HCT116 (cell line): Measurements from ENCODE around the gene EEF1A2. TPM values are rescaled to one million over a fixed set of nuclear protein-coding genes. Genes with fewer than 3 reads are reported as not detected.

ENCODE experiments used
- ATAC-seq: fragments of 200-7000 bp; cut with Tn5 transposase; 2 replicates; pipeline ENCODE4 v1.9.1; 2020; ENCODE audit warnings: mild to moderate bottlenecking, moderate library complexity
- BruUV-seq: library from RNA; stranded (reverse); fragments of 400-500 nt; replicated peaks from 2 replicates; lab custom pipeline; 2021; lab: Mats Ljungman, UMichigan
- CTCF ChIA-PET: fragments of 300-600 bp; sonication (Branson Sonifier 250); formaldehyde crosslinking; loops from one replicate; lab custom pipeline; 2021; ENCODE audit warnings: antibody characterized with exemption; lab: Charles Lee
- POLR2A ChIA-PET: fragments of 300-600, 350-600 bp; sonication (Branson Sonifier 250); formaldehyde crosslinking; loops from one replicate; lab custom pipeline; 2021; ENCODE audit warnings: antibody characterized with exemption; lab: Charles Lee
- RAD21 ChIA-PET, 2 experiments: fragments of 300-600 bp; sonication (Branson Sonifier 250); formaldehyde crosslinking; loops; one replicate each; lab custom pipeline; 2023; ENCODE audit warnings: low total read pairs in 2 of 2; ENCODE audit not compliant: uncharacterized antibody in 2 of 2, unreplicated experiment in 2 of 2, low non-redundant PET in 1 of 2; lab: Charles Lee
- DNase-seq: peaks from one replicate; pipeline ENCODE4 v3.0.0-alpha.2; 2010; ENCODE audit warnings: low read depth, low spot score
- H2AFZ ChIP-seq: fragments of 200-600 bp; shearing (Covaris generic), sonication (generic); 2 replicates; pipeline ENCODE4 v1.6.1; 2017; ENCODE audit warnings: low read depth, mixed run types, mixed read lengths, antibody characterized with exemption, low read length; ENCODE audit not compliant: poor library complexity, severe bottlenecking
- H3K27ac ChIP-seq: 2 replicates; pipeline ENCODE4 v1.5.1; 2012; ENCODE audit warnings: low read depth, low read length
- H3K27me3 ChIP-seq: fragments of 200-600 bp; sonication (generic); 2 replicates; pipeline ENCODE4 v1.6.1; 2016; ENCODE audit warnings: mixed run types, low read length, mixed read lengths; ENCODE audit not compliant: insufficient read depth
- H3K36me3 ChIP-seq, 2 experiments: fragments of 200-500 bp in 1 of 2; fragments of 200-600 bp in 1 of 2; sonication (Bioruptor generic) in 1 of 2; sonication (generic) in 1 of 2; 2 replicates each; pipeline versions ENCODE4 v1.5.1 to v1.6.1; 2014 to 2016; ENCODE audit warnings: low read length in 2 of 2, inconsistent platforms in 1 of 2, mixed read lengths in 1 of 2, mixed run types in 1 of 2; ENCODE audit not compliant: insufficient read depth in 2 of 2, control insufficient read depth in 1 of 2
- H3K4me1 ChIP-seq, 2 experiments: fragments of 200-600 bp in 1 of 2; sonication (generic) in 1 of 2; 2 replicates each; pipeline versions ENCODE4 v1.5.1 to v1.6.1; 2012 to 2017; ENCODE audit warnings: low read length in 2 of 2, inconsistent platforms in 1 of 2, mild to moderate bottlenecking in 1 of 2, mixed read lengths in 1 of 2, mixed run types in 1 of 2, moderate library complexity in 1 of 2; ENCODE audit not compliant: insufficient read depth in 2 of 2, control insufficient read depth in 1 of 2
- H3K4me2 ChIP-seq: fragments of 200-600 bp; sonication (generic); 2 replicates; pipeline ENCODE4 v1.6.1; 2017; ENCODE audit warnings: mixed run types, low read length, mixed read lengths
- H3K4me3 ChIP-seq, 2 experiments: fragments of 200-600 bp in 1 of 2; sonication (generic) in 1 of 2; replicated peaks in 1 of 2; 2 replicates each; pipeline ENCODE4 v1.5.1; 2011 to 2016; ENCODE audit warnings: low read length in 2 of 2, control low read depth in 1 of 2, low read depth in 1 of 2, mild to moderate bottlenecking in 1 of 2, mixed read lengths in 1 of 2, mixed run types in 1 of 2
- H3K79me2 ChIP-seq: fragments of 200-600 bp; sonication (generic); 2 replicates; pipeline ENCODE4 v1.6.1; 2017; ENCODE audit warnings: mild to moderate bottlenecking, mixed run types, low read length, moderate library complexity, mixed read lengths; ENCODE audit not compliant: insufficient read depth
- H3K9ac ChIP-seq: fragments of 200-600 bp; sonication (generic); 2 replicates; pipeline ENCODE4 v1.6.1; 2016; ENCODE audit warnings: low read length, mixed read lengths
- H3K9me2 ChIP-seq: fragments of 200-600 bp; sonication (generic), shearing (Covaris generic); 2 replicates; pipeline ENCODE4 v1.6.1; 2017; ENCODE audit warnings: mixed run types, mild to moderate bottlenecking, moderate library complexity; ENCODE audit not compliant: insufficient read depth
- H3K9me3 ChIP-seq, 2 experiments: fragments of 200-500 bp in 1 of 2; fragments of 200-600 bp in 1 of 2; sonication (Bioruptor generic) in 1 of 2; sonication (generic) in 1 of 2; 2 replicates each; pipeline ENCODE4 v1.6.1; 2014 to 2017; ENCODE audit warnings: low read length in 2 of 2, mixed read lengths in 2 of 2, inconsistent platforms in 1 of 2, low read depth in 1 of 2, mild to moderate bottlenecking in 1 of 2, mixed run types in 1 of 2, moderate library complexity in 1 of 2; ENCODE audit not compliant: control insufficient read depth in 1 of 2, insufficient read depth in 1 of 2
- H4K20me1 ChIP-seq: fragments of 200-600 bp; sonication (generic), shearing (Covaris generic); 2 replicates; pipeline ENCODE4 v1.6.1; 2017; ENCODE audit warnings: mixed run types, mild to moderate bottlenecking, moderate library complexity; ENCODE audit not compliant: insufficient read depth
- EGR1 ChIP-seq: IDR thresholded peaks from 2 replicates; pipeline ENCODE4 v1.6.1; 2012; ENCODE audit warnings: low read depth
- EZH2phosphoT487 ChIP-seq: fragments of 200-600 bp; IDR thresholded peaks from 2 replicates; pipeline ENCODE4 v1.6.1; 2018; ENCODE audit warnings: antibody characterized with exemption, borderline replicate concordance
- POLR2AphosphoS5 ChIP-seq: IDR thresholded peaks from 2 replicates; pipeline ENCODE4 v1.6.1; 2011; ENCODE audit warnings: mild to moderate bottlenecking, low read depth, low read length, moderate library complexity
- SIN3A ChIP-seq: IDR thresholded peaks from 2 replicates; pipeline ENCODE4 v1.6.1; 2012; ENCODE audit warnings: low read depth
- TCF7L2 ChIP-seq: IDR thresholded peaks from 2 replicates; pipeline ENCODE4 v1.7.0; 2011; ENCODE audit warnings: borderline replicate concordance, inconsistent platforms; ENCODE audit not compliant: insufficient read depth, insufficient read length; ENCODE audit errors: extremely low read depth
- YY1 ChIP-seq: IDR thresholded peaks from 2 replicates; pipeline ENCODE4 v1.6.1; 2011; ENCODE audit warnings: low read length, low read depth, moderate library complexity, mild to moderate bottlenecking; ENCODE audit not compliant: insufficient replicate concordance; ENCODE audit errors: extremely low read depth
- ZNF274 ChIP-seq: fragments of 200-500 bp; sonication (Bioruptor generic); IDR thresholded peaks from 2 replicates; pipeline ENCODE4 v1.6.1; 2014; ENCODE audit warnings: mild to moderate bottlenecking, low read depth, low read length, inconsistent platforms
- intact Hi-C: fragments of 100-400 bp; cut with micrococcal nuclease; formaldehyde crosslinking; loops from 2 replicates; pipeline ENCODE4 v1.10.0; 2022
- total RNA-seq: library from RNA; stranded (reverse); gene quantifications from one replicate; pipeline ENCODE4 v1.2.1, GENCODE V29; 2021; ENCODE audit not compliant: unreplicated experiment
- TF ChIP-seq, protein P1 (sequence below): IDR thresholded peaks from 2 replicates; pipeline ENCODE4 v1.6.1; 2012
- TF ChIP-seq, protein P2 (sequence below), 3 experiments: fragments of 200-600 bp in 1 of 3; sonication (generic) in 1 of 3; IDR thresholded peaks in 2 of 3; conservative IDR thresholded peaks in 1 of 3; 2 replicates each; pipeline ENCODE4 v1.5.1; 2012 to 2017; ENCODE audit warnings: low read depth in 2 of 3, low read length in 2 of 3, antibody characterized with exemption in 1 of 3, borderline replicate concordance in 1 of 3, control low read depth in 1 of 3, mild to moderate bottlenecking in 1 of 3, mixed read lengths in 1 of 3, mixed run types in 1 of 3, moderate library complexity in 1 of 3; ENCODE audit not compliant: insufficient read depth in 1 of 3
- TF ChIP-seq, protein P3 (sequence below): IDR thresholded peaks from 2 replicates; pipeline ENCODE4 v1.6.1; 2011; ENCODE audit warnings: mild to moderate bottlenecking, low read length, moderate library complexity; ENCODE audit not compliant: insufficient replicate concordance; ENCODE audit errors: extremely low read depth
- TF ChIP-seq, protein P4 (sequence below): IDR thresholded peaks from 2 replicates; pipeline ENCODE4 v1.6.1; 2012

The EEF1A2 gene
- total RNA-seq, 1 experiment from 2014 or later = 454 TPM

DNA sequence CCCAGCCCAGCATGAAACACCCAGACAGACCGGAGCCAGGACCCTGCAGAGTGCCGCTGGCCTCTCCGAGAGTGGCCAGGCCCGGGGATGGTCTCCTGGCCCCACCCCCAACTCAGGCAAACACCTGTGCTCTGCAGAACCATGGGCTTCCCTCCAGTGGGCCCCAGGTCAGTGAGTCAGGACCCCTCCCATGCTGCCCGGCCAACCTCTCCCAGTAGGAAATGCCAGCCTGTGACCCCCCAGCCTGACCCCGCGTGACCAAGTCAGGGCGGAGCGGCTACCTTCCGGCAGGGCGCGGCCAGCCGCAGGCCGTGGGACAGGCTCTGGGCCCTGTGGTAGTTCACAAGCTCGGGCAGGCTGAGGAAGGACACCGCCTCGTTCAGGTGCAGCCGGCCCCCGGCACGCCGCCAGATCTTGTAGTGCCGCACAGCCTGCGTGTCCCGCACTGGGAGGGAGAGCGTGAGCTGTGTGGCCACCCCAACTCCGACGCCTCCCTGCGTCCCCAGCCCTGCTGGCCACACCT is 35.0 kb upstream of the EEF1A2 start:
- Histone ChIP-seq H3K9me3 (no peaks in the 10 kb centered on the region), H3K36me3 (no peaks in the 10 kb centered on the region), H3K79me2 (no peaks in the 10 kb centered on the region), H3K27me3 (no peaks in the 10 kb centered on the region), H2AFZ (no peak overlapping the region), H3K4me3 (no peak overlapping the region; a peak in 1 of 4 replicates), H4K20me1 (no peaks in the 10 kb centered on the region), H3K27ac (peak overlapping the region; percentile 71; the same call in 1 of the 2 replicates), H3K4me1 (peaks cover 31 to 52% of the 10 kb centered on the region in 2 experiments), H3K9ac (peak overlapping the region; percentile 22), H3K4me2 (peak overlapping the region; percentile 68), H3K9me2 (no peaks in the 10 kb centered on the region)
- ATAC-seq = peak; percentile 3; the same call in 1 of the 2 replicates
- intact Hi-C loops = loop anchor here (10.0 kb wide), 1 partner anchor 99 kb away; no protein-coding TSS in a partner anchor
- TF ChIP-seq, protein P1, sequence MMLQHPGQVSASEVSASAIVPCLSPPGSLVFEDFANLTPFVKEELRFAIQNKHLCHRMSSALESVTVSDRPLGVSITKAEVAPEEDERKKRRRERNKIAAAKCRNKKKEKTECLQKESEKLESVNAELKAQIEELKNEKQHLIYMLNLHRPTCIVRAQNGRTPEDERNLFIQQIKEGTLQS = no peak
- TF ChIP-seq EZH2phosphoT487 (no peak), SIN3A (no peak), POLR2AphosphoS5 (peak; percentile 51), EGR1 (no peak), TCF7L2 (no peak), ZNF274 (no peak), YY1 (no peak)
- TF ChIP-seq, protein P2, sequence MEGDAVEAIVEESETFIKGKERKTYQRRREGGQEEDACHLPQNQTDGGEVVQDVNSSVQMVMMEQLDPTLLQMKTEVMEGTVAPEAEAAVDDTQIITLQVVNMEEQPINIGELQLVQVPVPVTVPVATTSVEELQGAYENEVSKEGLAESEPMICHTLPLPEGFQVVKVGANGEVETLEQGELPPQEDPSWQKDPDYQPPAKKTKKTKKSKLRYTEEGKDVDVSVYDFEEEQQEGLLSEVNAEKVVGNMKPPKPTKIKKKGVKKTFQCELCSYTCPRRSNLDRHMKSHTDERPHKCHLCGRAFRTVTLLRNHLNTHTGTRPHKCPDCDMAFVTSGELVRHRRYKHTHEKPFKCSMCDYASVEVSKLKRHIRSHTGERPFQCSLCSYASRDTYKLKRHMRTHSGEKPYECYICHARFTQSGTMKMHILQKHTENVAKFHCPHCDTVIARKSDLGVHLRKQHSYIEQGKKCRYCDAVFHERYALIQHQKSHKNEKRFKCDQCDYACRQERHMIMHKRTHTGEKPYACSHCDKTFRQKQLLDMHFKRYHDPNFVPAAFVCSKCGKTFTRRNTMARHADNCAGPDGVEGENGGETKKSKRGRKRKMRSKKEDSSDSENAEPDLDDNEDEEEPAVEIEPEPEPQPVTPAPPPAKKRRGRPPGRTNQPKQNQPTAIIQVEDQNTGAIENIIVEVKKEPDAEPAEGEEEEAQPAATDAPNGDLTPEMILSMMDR (IDR thresholded peaks at IDR 0.05 in 2 of 3, conservative IDR thresholded peaks at IDR 0.05 in 1 of 3; ENCODE audit: borderline replicate concordance in 1 of 3, insufficient read depth in 1 of 3, low read depth in 2 of 3, low read length in 2 of 3) = no peak
- TF ChIP-seq, protein P3, sequence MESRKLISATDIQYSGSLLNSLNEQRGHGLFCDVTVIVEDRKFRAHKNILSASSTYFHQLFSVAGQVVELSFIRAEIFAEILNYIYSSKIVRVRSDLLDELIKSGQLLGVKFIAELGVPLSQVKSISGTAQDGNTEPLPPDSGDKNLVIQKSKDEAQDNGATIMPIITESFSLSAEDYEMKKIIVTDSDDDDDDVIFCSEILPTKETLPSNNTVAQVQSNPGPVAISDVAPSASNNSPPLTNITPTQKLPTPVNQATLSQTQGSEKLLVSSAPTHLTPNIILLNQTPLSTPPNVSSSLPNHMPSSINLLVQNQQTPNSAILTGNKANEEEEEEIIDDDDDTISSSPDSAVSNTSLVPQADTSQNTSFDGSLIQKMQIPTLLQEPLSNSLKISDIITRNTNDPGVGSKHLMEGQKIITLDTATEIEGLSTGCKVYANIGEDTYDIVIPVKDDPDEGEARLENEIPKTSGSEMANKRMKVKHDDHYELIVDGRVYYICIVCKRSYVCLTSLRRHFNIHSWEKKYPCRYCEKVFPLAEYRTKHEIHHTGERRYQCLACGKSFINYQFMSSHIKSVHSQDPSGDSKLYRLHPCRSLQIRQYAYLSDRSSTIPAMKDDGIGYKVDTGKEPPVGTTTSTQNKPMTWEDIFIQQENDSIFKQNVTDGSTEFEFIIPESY = peak; percentile 39
- TF ChIP-seq, protein P4, sequence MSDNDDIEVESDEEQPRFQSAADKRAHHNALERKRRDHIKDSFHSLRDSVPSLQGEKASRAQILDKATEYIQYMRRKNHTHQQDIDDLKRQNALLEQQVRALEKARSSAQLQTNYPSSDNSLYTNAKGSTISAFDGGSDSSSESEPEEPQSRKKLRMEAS = no peak
- ChIA-PET CTCF (no interaction called here), RAD21 (no interaction called here), POLR2A (no interaction called here)
- DNase-seq = no peak
- no TSS peak for BruUV-seq
